Retinal pigment epithelial cell (primary cell): ENCODE measurements around the gene MTA1.

Experiments used
- DNase-seq: peaks from one replicate; pipeline ENCODE4 v3.0.0-alpha.2; 2010; ENCODE audit warnings: low read depth
- H3K4me3 ChIP-seq: 2 replicates; pipeline ENCODE4 v1.5.1; 2011; ENCODE audit warnings: mild to moderate bottlenecking, low read length, control low read depth, moderate library complexity
- TF ChIP-seq, protein P1 (sequence below): conservative IDR thresholded peaks from 2 replicates; pipeline ENCODE4 v1.5.1; 2011; ENCODE audit warnings: low read depth, low read length, control low read depth, inconsistent platforms

Gene MTA1

DNA sequence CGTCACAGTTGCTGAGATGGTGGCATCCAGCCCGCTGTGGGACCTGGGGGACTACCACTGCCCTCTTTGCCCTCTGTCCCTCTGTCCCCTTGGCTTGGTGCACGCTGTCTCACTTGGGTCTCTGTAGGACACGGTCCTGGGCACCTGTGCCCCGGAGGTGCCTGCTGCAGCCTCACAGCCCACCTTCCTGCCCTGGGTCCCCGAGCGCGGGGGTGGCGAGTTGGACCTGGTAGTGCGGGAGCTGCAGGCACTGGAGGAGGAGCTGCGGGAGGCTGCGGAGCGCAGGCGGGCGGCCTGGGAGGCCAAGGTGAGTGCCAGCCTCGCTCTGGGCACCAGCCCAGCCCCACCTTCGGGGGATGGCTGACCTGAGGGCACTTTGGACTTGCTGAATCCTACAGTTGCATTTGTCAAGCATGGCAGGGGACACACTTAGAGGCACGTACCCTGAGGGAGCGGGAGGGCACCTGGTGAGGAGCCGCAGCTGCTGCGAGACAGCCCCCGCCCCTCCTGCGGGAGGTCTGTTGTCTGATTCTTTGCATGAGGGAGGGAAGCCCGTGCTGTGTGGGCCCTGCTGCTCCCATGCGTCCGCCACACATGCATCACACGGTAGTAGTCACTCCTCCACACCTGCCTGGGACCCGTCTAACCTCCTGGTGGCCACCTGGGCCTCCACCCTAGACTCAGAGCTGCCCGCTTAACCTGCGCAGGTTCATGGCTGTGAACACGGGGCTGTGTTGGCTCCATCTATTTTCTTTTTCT, 78.2 kb downstream of the MTA1 start:
- DNase-seq = no peak
- no peak overlapping the region for H3K4me3 ChIP-seq
- TF ChIP-seq, protein P1, sequence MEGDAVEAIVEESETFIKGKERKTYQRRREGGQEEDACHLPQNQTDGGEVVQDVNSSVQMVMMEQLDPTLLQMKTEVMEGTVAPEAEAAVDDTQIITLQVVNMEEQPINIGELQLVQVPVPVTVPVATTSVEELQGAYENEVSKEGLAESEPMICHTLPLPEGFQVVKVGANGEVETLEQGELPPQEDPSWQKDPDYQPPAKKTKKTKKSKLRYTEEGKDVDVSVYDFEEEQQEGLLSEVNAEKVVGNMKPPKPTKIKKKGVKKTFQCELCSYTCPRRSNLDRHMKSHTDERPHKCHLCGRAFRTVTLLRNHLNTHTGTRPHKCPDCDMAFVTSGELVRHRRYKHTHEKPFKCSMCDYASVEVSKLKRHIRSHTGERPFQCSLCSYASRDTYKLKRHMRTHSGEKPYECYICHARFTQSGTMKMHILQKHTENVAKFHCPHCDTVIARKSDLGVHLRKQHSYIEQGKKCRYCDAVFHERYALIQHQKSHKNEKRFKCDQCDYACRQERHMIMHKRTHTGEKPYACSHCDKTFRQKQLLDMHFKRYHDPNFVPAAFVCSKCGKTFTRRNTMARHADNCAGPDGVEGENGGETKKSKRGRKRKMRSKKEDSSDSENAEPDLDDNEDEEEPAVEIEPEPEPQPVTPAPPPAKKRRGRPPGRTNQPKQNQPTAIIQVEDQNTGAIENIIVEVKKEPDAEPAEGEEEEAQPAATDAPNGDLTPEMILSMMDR = no peak

DNA sequence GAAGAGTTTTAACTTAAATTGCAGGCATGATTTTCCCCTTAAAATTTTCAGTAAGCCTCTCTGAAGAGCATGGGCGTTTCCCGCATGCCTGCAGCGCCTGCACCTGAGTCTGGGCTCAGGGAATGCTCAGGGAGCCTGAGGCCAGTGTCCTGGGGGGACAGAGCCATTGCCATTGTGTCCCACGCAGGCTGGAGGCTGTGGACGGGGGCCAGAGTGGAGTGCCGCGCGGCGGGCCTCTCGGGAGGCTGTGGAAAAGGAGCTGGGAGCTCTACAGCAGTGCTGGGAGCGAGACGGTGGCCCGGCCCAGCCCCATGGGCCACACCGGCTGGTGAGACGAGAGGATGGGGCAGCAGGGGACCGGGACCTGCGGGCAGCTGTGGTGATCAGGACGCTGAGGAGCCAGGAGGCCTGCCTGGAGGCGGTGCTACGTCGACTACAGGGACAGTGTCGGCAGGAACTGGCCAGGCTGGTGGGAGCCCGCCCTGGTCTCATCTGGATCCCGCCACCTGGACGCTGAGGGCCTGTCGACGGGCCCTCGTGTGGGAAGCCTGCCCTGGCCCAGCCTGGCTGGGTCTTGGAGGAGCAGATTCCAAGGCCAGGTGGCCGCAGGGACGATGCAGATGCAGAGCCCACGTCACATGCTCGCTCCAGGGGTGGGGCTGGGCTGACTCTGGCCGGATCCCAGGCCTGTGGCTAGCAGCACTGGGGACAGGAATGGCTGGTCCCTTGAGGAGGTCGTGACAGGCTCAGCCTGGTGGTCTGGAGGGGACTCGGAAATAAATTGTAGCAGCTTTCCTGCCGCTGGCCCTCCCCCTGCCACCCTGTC, 79.0 kb downstream of the MTA1 start:
- no peak for DNase-seq
- TF ChIP-seq, protein P1 = no peak
- H3K4me3 ChIP-seq = no peak overlapping the region

DNA sequence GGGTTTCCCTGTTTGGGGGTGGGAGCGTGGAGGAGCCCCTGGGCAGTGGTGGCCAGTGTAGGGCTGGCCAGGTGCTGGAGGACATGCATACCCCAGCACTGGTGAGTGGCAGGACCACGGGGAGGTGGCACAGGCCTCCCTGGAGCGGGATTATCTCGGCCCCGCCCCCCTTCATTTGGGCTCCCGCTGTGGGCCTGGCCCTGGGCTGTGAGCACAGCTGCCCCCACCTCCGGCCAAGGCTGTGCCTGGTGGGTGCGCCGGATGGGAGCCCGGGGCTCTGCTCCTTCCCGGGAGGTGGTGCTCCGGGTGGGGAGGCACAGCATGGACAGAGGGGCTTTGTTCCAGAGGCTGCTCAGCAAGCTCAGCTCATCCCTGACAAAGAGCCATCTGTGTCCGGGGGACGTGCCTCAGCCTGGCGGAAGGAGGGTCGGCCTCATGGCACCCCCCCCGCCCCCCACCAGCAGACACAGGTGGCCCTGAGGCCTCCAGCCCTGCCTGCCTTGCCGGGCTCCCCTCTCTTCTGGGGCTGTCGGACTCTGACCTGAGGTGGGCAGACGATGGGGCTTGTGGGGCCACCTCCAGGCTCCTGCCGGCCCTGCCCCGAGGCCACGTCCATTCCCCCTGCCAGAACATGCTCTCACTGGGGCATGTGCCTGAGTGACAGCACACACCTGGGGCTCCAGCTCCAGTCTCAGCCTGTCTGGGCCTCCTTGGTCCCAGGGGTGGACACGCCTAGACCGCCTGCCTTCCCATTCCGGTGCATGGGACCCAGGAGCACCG, 79.8 kb downstream of the MTA1 start:
- H3K4me3 ChIP-seq = no peak overlapping the region
- TF ChIP-seq, protein P1 = no peak
- no peak for DNase-seq

DNA sequence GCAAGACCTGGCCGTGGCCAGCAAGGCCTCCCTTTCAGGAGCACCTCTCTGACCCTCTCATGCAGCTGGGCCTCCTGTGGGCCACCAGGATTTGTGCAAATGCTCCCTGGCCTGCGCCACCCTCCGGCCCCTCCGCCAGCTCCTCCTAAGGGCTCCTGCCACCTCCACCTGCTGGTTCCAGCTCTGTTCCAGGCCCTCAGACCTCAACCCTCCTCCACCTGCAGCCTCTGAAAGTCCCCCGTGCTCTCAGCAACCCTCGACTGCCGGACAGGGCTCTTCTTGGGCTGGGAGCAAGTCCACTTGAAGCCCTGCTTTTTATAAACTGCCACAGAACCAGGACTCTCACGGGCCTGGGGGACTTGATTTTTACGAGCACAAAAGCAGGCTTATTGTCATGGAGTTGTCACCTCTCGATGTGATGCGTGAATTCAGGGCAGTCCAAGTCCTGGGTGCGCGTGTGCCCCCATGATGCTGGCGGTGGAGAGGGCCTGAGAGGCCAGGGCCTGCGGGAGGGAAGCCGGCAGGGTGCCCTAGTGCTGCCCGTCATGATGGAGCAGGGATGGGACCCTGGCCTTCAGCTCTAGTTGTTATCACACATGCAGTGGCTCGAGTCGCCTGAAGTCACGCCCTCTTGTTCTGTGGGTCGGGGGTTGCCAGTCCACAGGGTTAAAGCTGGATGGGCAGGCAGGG, 80.6 kb downstream of the MTA1 start:
- no peak overlapping the region for H3K4me3 ChIP-seq
- no peak for DNase-seq
- TF ChIP-seq, protein P1 = no peak

DNA sequence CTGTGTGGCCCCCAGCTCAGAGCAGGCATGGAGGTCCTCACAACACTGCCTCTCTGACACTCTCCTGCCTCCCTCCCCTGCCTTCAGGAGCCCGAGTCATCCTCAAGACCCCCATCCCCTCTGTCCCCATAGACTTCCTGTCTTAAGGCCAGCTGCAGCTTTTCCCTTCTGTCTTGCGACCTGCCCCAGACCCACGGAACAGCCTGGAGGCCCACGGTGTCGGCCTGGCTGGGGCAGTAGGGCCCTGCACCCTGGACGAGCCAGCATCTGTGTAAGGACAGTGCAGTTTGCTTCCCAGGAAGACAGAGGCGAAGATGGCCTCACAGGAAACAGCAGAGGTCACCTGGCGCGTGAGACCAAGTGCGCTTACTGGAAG, 81.1 kb downstream of the MTA1 start:
- TF ChIP-seq, protein P1 = no peak

DNA sequence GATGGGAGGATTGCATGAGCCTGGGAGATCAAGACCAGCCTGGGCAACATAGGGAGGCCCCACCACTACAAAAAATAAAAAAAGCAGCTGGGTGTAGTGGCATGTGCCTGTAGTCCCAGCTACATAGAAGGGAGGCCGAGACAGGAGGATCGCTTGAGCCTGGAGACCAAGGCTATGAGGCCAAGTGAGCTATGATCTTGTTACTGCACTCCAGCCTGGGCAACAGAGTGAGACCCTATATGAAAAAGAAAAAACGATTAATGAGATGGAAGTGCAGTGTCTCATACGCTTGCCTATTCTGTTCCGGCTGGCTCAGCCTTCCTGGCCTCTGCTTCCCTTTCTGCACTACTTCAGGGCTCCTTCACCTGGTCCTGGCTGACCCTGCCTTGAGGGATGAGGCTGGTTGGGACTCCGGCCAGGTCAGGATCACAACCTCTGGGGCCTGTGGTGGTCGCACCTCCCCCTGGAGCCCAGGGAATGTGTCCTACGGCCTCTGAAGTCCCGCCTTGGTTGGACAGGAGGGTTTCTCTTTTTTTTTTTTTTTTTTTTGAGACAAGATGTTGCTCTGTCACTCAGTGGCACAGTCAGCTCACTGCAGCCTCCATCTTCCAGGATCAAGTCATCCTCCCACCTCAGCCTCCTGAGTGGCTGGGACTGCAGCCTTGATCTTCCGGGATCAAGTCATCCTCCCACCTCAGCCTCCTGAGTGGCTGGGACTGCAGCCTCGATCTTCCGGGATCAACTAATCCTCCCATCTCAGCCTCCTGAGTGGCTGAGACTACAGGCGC, 82.1 kb downstream of the MTA1 start:
- H3K4me3 ChIP-seq = no peak overlapping the region
- TF ChIP-seq, protein P1 = no peak
- no peak for DNase-seq

More for the DNA sequence above, 81.1 kb downstream of the MTA1 start:
- DNase-seq = no peak
- no peak overlapping the region for H3K4me3 ChIP-seq
